Fibroblast of lung (primary cell): ENCODE data around the gene GDA.

Experiments used
- CTCF ChIP-seq, 2 donors: IDR thresholded peaks in 1 of 2; conservative IDR thresholded peaks in 1 of 2; 1 replicate in 1 of 2; 2 replicates in 1 of 2; pipeline ENCODE4 v1.5.1; 2011 to 2012; ENCODE audit warnings: low read length in 2 of 2, control low read depth in 1 of 2, inconsistent platforms in 1 of 2, low read depth in 1 of 2, mild to moderate bottlenecking in 1 of 2
- EZH2 ChIP-seq: IDR thresholded peaks from 2 replicates; pipeline ENCODE4 v1.5.1; 2012; ENCODE audit warnings: low read length, control low read depth, mild to moderate bottlenecking; ENCODE audit errors: missing control alignments

- TF ChIP-seq CTCF (conservative IDR thresholded peaks at IDR 0.05 in 1 of 2, IDR thresholded peaks at IDR 0.05 in 1 of 2; ENCODE audit: low read depth in 1 of 2, low read length in 2 of 2) (no peak), EZH2 (no peak)
These were observed 71.3 kb downstream of the GDA start for GRCh38 chr9:72220589-72220988.
